Endodermal cell (in vitro differentiated cells): ENCODE data around the gene SOD3. TPM values are rescaled to one million over a fixed set of nuclear protein-coding genes. Genes with fewer than 3 reads are reported as not detected.
A peak's percentile ranks its signal among the peaks of the same experiment; 100 is the strongest.

ENCODE experiments used
- DNase-seq: peaks from one replicate; pipeline ENCODE4 v3.0.0-alpha.2; 2017
- H3K27ac ChIP-seq: 2 replicates; pipeline ENCODE4 v1.5.1; 2013; ENCODE audit warnings: mild to moderate bottlenecking, low read depth, low read length, moderate library complexity
- H3K27me3 ChIP-seq: 2 replicates; pipeline ENCODE4 v1.6.1; 2013; ENCODE audit warnings: mild to moderate bottlenecking, low read length, moderate library complexity; ENCODE audit not compliant: insufficient read depth, control insufficient read depth, poor library complexity, severe bottlenecking
- H3K36me3 ChIP-seq: 2 replicates; pipeline ENCODE4 v1.7.0; 2013; ENCODE audit warnings: mild to moderate bottlenecking, low read length, moderate library complexity; ENCODE audit not compliant: control insufficient read depth, insufficient read depth
- H3K4me1 ChIP-seq: one replicate; pipeline ENCODE4 v1.7.0; 2013; ENCODE audit warnings: low read length; ENCODE audit not compliant: control insufficient read depth, insufficient read depth
- H3K4me3 ChIP-seq: 2 replicates; pipeline ENCODE4 v1.5.1; 2013; ENCODE audit warnings: mild to moderate bottlenecking, low read length, moderate library complexity
- H3K9ac ChIP-seq: 2 replicates; pipeline ENCODE4 v1.6.1; 2013; ENCODE audit warnings: mild to moderate bottlenecking, low read length, moderate library complexity; ENCODE audit not compliant: poor library complexity, severe bottlenecking; ENCODE audit errors: extremely low read depth
- H3K9me3 ChIP-seq: 2 replicates; pipeline ENCODE4 v1.6.1; 2013; ENCODE audit warnings: mild to moderate bottlenecking, low read length, moderate library complexity; ENCODE audit not compliant: control insufficient read depth
- H3K27ac Mint-ChIP-seq: 2 replicates; pipeline ENCODE4 v1.8.0; 2020; ENCODE audit warnings: mixed read lengths
- H3K27me3 Mint-ChIP-seq: 2 replicates; pipeline ENCODE4 v1.8.0; 2021; ENCODE audit warnings: mild to moderate bottlenecking, mixed read lengths; ENCODE audit not compliant: insufficient read depth
- H3K36me3 Mint-ChIP-seq: 2 replicates; pipeline ENCODE4 v1.8.0; 2020; ENCODE audit warnings: low read depth, mixed read lengths
- H3K4me1 Mint-ChIP-seq: 2 replicates; pipeline ENCODE4 v1.8.0; 2020; ENCODE audit warnings: mixed read lengths
- H3K4me3 Mint-ChIP-seq: 2 replicates; pipeline ENCODE4 v1.8.0; 2020; ENCODE audit warnings: mild to moderate bottlenecking, moderate library complexity, mixed read lengths
- H3K9me3 Mint-ChIP-seq: 2 replicates; pipeline ENCODE4 v1.8.0; 2020; ENCODE audit warnings: mild to moderate bottlenecking, mixed read lengths
- WGBS, 2 experiments: methylation state at CpG; one replicate each; pipeline versions ENCODE4 v1.1.5 to v1.1.7; 2013; ENCODE audit warnings: missing lambda C conversion rate in 2 of 2, mixed read lengths in 1 of 2; ENCODE audit not compliant: insufficient coverage in 1 of 2, insufficient read length in 1 of 2; 5-methylcytosine and 5-hydroxymethylcytosine counted together
- total RNA-seq, 2 donors: library from RNA; stranded (reverse); fragmentation: NEBNext Ultra II Directional in 1 of 2; extraction: Animal tissue kit (Norgen Biotek cat#: 25700) in 1 of 2; gene quantifications; 2 replicates in 1 of 2; 3 replicates in 1 of 2; pipeline ENCODE4 v1.2.1, GENCODE V29; 2021
- TF ChIP-seq, protein P1 (sequence below): fragments of 200-600 bp; sonication (generic); conservative IDR thresholded peaks from 2 replicates; pipeline ENCODE4 v1.5.0; 2021; ENCODE audit warnings: antibody characterized with exemption, mild to moderate bottlenecking

SOD3 gene
- total RNA-seq, 2 donors from 2014 or later: 5.7 to 8.7 TPM

- Mint-ChIP-seq H3K9me3 (no peaks in the 10 kb centered on the region), H3K27ac (no peak overlapping the region), H3K4me3 (no peak overlapping the region), H3K27me3 (peaks cover 73% of the 10 kb centered on the region), H3K4me1 (peaks cover 46% of the 10 kb centered on the region), H3K36me3 (no peaks in the 10 kb centered on the region)
- DNase-seq: no peak
- Histone ChIP-seq H3K4me1 (peaks cover 17% of the 10 kb centered on the region), H3K4me3 (no peak overlapping the region), H3K9me3 (no peaks in the 10 kb centered on the region), H3K27me3 (peaks cover 52% of the 10 kb centered on the region), H3K36me3 (no peaks in the 10 kb centered on the region), H3K27ac (no peak overlapping the region), H3K9ac (no peak overlapping the region)
- TF ChIP-seq, protein P1, sequence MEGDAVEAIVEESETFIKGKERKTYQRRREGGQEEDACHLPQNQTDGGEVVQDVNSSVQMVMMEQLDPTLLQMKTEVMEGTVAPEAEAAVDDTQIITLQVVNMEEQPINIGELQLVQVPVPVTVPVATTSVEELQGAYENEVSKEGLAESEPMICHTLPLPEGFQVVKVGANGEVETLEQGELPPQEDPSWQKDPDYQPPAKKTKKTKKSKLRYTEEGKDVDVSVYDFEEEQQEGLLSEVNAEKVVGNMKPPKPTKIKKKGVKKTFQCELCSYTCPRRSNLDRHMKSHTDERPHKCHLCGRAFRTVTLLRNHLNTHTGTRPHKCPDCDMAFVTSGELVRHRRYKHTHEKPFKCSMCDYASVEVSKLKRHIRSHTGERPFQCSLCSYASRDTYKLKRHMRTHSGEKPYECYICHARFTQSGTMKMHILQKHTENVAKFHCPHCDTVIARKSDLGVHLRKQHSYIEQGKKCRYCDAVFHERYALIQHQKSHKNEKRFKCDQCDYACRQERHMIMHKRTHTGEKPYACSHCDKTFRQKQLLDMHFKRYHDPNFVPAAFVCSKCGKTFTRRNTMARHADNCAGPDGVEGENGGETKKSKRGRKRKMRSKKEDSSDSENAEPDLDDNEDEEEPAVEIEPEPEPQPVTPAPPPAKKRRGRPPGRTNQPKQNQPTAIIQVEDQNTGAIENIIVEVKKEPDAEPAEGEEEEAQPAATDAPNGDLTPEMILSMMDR: no peak
These were observed 1.2 kb downstream of the SOD3 start for GRCh38 chr4:24796620-24797019.

GRCh38 chr4:24798036-24798610 is 2.8 kb downstream of the SOD3 start:
- DNase-seq: no peak
- H3K4me1 ChIP-seq: peaks cover 14% of the 10 kb centered on the region
- peaks cover 66% of the 10 kb centered on the region for H3K27me3 ChIP-seq
- 73 to 78% methylated on average over 3 to 5 of the region's 5 CpGs for WGBS, 2 experiments
- H3K36me3 ChIP-seq: no peaks in the 10 kb centered on the region
- H3K9me3 ChIP-seq: no peaks in the 10 kb centered on the region
- TF ChIP-seq, protein P1: no peak
- peaks cover 88% of the 10 kb centered on the region for H3K27me3 Mint-ChIP-seq
- H3K9ac ChIP-seq: no peak overlapping the region
- H3K36me3 Mint-ChIP-seq: no peaks in the 10 kb centered on the region
- H3K4me1 Mint-ChIP-seq: peaks cover 45% of the 10 kb centered on the region
- no peak overlapping the region for H3K27ac Mint-ChIP-seq
- no peak overlapping the region for H3K27ac ChIP-seq
- no peaks in the 10 kb centered on the region for H3K9me3 Mint-ChIP-seq
- H3K4me3 ChIP-seq: no peak overlapping the region
- no peak overlapping the region for H3K4me3 Mint-ChIP-seq

- TF ChIP-seq, protein P1: no peak
- Histone ChIP-seq H3K36me3 (no peaks in the 10 kb centered on the region), H3K4me3 (no peak overlapping the region), H3K27ac (no peak overlapping the region), H3K9ac (no peak overlapping the region), H3K9me3 (no peaks in the 10 kb centered on the region), H3K4me1 (peaks cover 14% of the 10 kb centered on the region), H3K27me3 (peaks cover 70% of the 10 kb centered on the region)
- Mint-ChIP-seq H3K4me1 (peaks cover 37% of the 10 kb centered on the region), H3K27me3 (peaks cover 96% of the 10 kb centered on the region), H3K4me3 (peak overlapping the region; percentile 20), H3K9me3 (no peaks in the 10 kb centered on the region), H3K36me3 (no peaks in the 10 kb centered on the region), H3K27ac (no peak overlapping the region)
- 94 to 96% methylated on average over 7 to 13 of the region's 13 CpGs for WGBS, 2 experiments
- no peak for DNase-seq
These were observed 3.8 kb downstream of the SOD3 start for GRCh38 chr4:24799196-24799543.
